Measurements from ENCODE around the gene BCORL1.

DNA sequence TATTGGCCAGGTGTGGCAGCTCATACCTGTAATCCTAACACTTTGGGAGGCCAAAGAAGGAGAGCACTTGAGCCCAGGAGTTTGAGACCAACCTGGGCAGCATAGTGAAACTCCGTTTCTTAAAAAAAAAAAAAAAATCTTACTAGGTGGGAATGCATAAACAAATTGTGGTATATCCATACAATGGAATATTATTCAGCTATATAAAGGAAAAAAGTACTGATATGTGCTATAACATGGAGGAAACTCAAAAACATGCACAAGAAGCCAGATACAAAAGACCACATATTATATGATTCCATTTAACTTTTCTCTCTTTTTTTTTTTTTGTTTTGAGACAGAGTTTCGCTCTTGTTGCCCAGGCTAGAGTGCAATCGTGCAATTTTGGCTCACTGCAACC is 13.5 kb upstream of the BCORL1 start:
- TF ChIP-seq, protein P1, sequence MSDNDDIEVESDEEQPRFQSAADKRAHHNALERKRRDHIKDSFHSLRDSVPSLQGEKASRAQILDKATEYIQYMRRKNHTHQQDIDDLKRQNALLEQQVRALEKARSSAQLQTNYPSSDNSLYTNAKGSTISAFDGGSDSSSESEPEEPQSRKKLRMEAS (IDR thresholded peaks at IDR 0.05): no peak
- TF ChIP-seq, protein P2, sequence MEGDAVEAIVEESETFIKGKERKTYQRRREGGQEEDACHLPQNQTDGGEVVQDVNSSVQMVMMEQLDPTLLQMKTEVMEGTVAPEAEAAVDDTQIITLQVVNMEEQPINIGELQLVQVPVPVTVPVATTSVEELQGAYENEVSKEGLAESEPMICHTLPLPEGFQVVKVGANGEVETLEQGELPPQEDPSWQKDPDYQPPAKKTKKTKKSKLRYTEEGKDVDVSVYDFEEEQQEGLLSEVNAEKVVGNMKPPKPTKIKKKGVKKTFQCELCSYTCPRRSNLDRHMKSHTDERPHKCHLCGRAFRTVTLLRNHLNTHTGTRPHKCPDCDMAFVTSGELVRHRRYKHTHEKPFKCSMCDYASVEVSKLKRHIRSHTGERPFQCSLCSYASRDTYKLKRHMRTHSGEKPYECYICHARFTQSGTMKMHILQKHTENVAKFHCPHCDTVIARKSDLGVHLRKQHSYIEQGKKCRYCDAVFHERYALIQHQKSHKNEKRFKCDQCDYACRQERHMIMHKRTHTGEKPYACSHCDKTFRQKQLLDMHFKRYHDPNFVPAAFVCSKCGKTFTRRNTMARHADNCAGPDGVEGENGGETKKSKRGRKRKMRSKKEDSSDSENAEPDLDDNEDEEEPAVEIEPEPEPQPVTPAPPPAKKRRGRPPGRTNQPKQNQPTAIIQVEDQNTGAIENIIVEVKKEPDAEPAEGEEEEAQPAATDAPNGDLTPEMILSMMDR (IDR thresholded peaks at IDR 0.05 in 2 of 3, conservative IDR thresholded peaks at IDR 0.05 in 1 of 3; ENCODE audit: borderline replicate concordance in 1 of 3, insufficient read depth in 1 of 3, low read depth in 2 of 3, low read length in 2 of 3): no peak
- TF ChIP-seq ELF1 (IDR thresholded peaks at IDR 0.05; ENCODE audit: borderline replicate concordance, low read depth): no peak
- no peak for TF ChIP-seq POLR2A (IDR thresholded peaks at IDR 0.05; ENCODE audit: borderline replicate concordance, extremely low read depth, insufficient read depth, insufficient read length)
- no peak for TF ChIP-seq RAD21 (IDR thresholded peaks at IDR 0.05; ENCODE audit: low read depth)
- TF ChIP-seq TCF7L2 (IDR thresholded peaks at IDR 0.05; ENCODE audit: borderline replicate concordance, extremely low read depth, insufficient read depth, insufficient read length): no peak
- TF ChIP-seq CBX3 (IDR thresholded peaks at IDR 0.05; ENCODE audit: low read depth): no peak
- TF ChIP-seq EGR1 (IDR thresholded peaks at IDR 0.05; ENCODE audit: low read depth): no peak
- no peak for TF ChIP-seq EZH2 (IDR thresholded peaks at IDR 0.05)
- no peak for TF ChIP-seq ZFX (IDR thresholded peaks at IDR 0.05)
- no peak for TF ChIP-seq ZNF274 (IDR thresholded peaks at IDR 0.05; ENCODE audit: low read depth, low read length)
- no peak for TF ChIP-seq EZH2phosphoT487 (IDR thresholded peaks at IDR 0.05; ENCODE audit: borderline replicate concordance)
